Measurements from ENCODE around the gene CAMK1G. TPM values are rescaled to one million over a fixed set of nuclear protein-coding genes. Genes with fewer than 3 reads are reported as not detected.

Gene CAMK1G
- total RNA-seq, 1 donor: 0.90 TPM

DNA sequence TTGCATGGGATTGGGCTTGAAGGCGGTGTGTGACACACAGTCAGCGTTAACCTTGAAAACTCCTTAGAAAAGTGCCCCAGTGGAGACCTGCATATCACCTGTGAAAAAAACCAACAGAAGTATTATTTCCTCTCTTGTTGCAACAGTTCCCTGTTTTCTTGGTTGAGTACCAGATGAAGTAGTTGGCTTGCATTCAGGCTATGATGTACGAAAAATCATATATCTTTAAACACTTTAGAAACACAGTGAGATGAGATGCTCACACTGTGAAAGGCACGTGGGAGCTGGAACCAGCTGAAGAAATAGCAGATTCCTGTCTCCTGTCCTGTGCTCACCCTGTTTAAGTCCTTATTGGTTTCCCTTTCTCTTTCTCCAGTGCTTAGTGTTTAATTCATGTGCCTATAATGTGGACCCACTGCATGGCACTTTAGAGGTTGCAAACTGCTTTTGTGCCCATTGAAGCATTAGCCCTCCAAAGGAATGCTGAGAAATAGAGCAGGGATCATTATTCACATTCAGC lies 2.8 kb downstream of the CAMK1G start:
- H3K4me3 ChIP-seq (ENCODE audit: low read depth, low read length): no peak overlapping the region
- DNase-seq (ENCODE audit: low read depth): no peak
- TF ChIP-seq, protein P1, sequence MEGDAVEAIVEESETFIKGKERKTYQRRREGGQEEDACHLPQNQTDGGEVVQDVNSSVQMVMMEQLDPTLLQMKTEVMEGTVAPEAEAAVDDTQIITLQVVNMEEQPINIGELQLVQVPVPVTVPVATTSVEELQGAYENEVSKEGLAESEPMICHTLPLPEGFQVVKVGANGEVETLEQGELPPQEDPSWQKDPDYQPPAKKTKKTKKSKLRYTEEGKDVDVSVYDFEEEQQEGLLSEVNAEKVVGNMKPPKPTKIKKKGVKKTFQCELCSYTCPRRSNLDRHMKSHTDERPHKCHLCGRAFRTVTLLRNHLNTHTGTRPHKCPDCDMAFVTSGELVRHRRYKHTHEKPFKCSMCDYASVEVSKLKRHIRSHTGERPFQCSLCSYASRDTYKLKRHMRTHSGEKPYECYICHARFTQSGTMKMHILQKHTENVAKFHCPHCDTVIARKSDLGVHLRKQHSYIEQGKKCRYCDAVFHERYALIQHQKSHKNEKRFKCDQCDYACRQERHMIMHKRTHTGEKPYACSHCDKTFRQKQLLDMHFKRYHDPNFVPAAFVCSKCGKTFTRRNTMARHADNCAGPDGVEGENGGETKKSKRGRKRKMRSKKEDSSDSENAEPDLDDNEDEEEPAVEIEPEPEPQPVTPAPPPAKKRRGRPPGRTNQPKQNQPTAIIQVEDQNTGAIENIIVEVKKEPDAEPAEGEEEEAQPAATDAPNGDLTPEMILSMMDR (IDR thresholded peaks at IDR 0.05; ENCODE audit: insufficient read depth, low read length): no peak

DNA sequence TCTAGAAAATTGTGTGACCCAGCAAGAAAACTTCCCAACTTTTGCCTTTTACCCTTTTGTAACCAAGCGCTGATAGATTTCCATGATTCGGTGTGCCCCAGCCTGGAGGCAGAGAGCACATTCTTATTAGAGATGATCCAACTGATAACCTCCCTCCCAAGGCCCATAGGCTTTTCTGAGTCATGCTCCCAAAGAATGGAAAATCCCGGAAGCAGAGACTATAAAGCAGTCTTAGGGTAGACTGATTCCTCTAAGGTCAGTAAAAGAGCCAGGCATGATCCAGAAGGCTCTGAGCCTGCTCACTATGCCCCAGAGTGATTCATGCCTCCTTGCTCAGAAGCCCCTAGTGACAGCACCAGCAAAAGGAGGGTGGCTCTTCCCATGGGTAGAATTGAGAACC lies 4.3 kb downstream of the CAMK1G start:
- DNase-seq (ENCODE audit: low read depth): peak; percentile 35
- TF ChIP-seq, protein P1 (IDR thresholded peaks at IDR 0.05; ENCODE audit: insufficient read depth, low read length): no peak
- H3K4me3 ChIP-seq (ENCODE audit: low read depth, low read length): no peak overlapping the region

DNA sequence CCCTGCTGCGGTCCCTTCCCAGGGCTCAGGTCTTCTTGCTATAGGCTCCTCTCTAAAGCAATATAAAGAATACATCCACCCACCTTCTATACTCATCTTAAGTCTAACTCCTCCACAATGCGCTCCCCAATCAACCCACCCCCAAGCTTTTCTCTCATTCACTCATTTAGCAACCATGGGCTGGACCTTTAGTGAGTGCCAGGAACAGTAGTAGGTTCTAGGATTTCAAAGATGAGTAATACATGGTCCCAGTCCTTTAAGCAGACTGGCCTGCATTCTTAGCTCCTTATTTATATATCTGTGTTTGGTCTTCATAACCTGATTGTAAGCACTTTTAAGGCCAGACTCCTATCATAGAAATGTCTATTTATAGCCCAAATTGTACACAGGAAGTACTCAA lies 5.9 kb downstream of the CAMK1G start:
- DNase-seq (ENCODE audit: low read depth): no peak
- no peak overlapping the region for H3K4me3 ChIP-seq (ENCODE audit: low read depth, low read length)
- TF ChIP-seq, protein P1 (IDR thresholded peaks at IDR 0.05; ENCODE audit: insufficient read depth, low read length): no peak

DNA sequence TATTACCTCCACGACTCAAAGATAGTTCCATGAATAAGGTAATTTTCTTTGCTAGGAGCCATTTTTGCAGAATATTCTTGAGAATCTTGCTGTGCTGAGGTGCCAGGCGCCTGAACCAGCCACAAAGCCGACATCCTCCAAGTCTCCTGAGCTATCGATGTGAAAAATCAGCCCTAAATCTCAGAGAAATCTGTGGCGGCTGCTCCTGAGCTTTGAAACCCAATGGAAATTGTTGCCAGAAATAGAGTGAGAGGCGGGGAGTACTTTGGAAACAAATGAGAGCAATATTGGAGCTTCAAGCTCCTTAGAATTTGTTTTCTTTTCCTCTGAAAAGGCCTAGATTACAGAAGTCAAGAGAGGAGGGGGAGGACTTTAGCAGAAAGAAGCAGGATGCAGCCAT lies 6.3 kb downstream of the CAMK1G start:
- TF ChIP-seq, protein P1 (IDR thresholded peaks at IDR 0.05; ENCODE audit: insufficient read depth, low read length): no peak
- DNase-seq (ENCODE audit: low read depth): no peak
- H3K4me3 ChIP-seq (ENCODE audit: low read depth, low read length): no peak overlapping the region

DNA sequence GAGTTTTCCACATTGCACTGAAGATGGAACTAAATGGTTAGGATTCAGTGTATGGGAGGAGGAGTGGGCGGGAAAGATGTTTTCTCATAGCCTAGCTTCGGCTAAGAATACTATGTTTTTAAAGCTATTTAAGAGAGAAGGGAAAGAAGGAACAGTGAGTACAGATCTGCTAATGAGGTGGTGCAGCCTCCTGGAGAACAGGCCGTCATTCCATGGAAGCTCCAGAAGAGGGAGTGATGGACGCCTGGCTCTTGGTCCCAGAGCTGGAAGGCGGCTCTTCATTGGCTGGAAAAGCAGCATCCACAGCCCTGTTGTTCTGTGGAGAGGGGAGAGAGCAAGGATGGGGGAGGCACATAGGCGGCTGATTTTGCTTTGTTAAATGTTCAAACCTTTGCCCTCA lies 6.9 kb downstream of the CAMK1G start:
- no peak for DNase-seq (ENCODE audit: low read depth)
- TF ChIP-seq, protein P1 (IDR thresholded peaks at IDR 0.05; ENCODE audit: insufficient read depth, low read length): peak; percentile 47
- H3K4me3 ChIP-seq (ENCODE audit: low read depth, low read length): no peak overlapping the region

DNA sequence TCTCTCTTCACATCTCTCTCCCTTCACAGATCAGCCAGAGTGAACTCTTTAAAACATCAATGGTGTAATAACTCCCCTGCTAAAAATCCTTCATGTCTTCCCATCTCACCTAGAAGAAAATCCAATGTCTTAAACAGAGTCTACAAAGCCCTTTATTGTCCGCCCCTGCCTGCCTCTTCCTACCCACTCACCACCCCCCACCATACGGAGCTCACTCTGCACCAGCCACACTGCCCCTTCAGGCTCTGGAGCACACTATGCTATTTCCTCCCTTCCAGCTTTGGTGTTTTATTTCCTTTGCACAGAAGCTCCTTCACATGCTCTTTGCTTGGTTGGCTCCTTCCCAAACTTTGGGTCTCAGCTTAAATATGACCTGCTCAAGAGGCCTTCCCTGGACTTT lies 10.2 kb downstream of the CAMK1G start:
- DNase-seq (ENCODE audit: low read depth): no peak
- no peak overlapping the region for H3K4me3 ChIP-seq (ENCODE audit: low read depth, low read length)
- TF ChIP-seq, protein P1 (IDR thresholded peaks at IDR 0.05; ENCODE audit: insufficient read depth, low read length): no peak

DNA sequence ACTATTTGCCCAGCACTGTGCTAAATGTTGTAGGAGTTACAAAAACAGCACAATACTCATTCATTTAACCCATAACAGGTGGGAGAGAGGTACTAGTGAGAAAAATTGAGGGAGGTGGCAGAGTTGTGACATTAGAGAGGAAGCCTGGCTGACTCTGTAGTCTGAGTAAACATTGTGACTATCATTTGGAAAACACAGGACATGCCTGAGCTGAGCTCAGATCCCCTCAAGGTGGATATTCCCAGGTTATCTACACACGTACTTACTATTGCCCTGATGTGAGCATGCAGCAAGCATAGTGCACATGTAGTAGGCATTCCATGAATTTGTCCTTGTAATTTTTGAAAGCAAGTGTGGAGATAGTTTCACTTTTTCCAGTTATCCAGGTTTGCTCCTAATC lies 10.9 kb downstream of the CAMK1G start:
- no peak overlapping the region for H3K4me3 ChIP-seq (ENCODE audit: low read depth, low read length)
- TF ChIP-seq, protein P1 (IDR thresholded peaks at IDR 0.05; ENCODE audit: insufficient read depth, low read length): no peak
- DNase-seq (ENCODE audit: low read depth): no peak

Data from fibroblast of the aortic adventitia (primary cell).